Stimulated activated CD8-positive, alpha-beta memory T cell treated with anti-CD3 and anti-CD28 coated beads, Interleukin-12 subunit alpha, Interleukin-12 subunit beta, amount 100 ng/mL, for 4 hours (primary cell): ENCODE measurements around the gene GLTP.
"Not testable (repeated sequence)": the region's sequence is repeated elsewhere in the genome, so short reads cannot be mapped to it uniquely, and the experiment has no call there.

Experiments used
- DNase-seq: peaks from one replicate; pipeline ENCODE4 v3.0.0-alpha.2; 2020; ENCODE audit warnings: low read depth

The GLTP gene

GRCh38 chr12:109880043-109880931 lies at the start of gene GLTP:
Gene GLTP (minus strand): TSS chr12:109880541. CDS start chr12:109880374, 167 bp downstream.
- DNase-seq = peak; percentile 88

DNA sequence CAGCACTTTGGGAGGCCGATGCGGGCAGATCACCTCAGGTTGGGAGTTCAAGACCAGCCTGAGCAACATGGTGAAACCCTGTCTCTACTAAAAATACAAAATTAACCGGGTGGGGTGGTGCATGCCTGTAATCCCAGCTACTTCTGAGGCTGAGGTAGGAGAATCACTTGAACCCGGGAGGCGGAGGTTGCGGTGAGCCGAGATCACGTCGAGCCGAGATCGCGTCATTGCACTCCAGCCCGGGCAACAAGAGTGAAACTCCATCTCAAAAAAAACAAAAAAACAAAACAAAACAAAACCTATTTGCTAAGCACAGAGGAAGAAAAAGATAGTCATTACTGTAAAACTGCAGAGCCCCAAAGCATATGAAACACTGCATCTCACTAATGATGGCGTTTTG lies 49.0 kb upstream of the GLTP start:
- not testable (repeated sequence) for DNase-seq

DNA sequence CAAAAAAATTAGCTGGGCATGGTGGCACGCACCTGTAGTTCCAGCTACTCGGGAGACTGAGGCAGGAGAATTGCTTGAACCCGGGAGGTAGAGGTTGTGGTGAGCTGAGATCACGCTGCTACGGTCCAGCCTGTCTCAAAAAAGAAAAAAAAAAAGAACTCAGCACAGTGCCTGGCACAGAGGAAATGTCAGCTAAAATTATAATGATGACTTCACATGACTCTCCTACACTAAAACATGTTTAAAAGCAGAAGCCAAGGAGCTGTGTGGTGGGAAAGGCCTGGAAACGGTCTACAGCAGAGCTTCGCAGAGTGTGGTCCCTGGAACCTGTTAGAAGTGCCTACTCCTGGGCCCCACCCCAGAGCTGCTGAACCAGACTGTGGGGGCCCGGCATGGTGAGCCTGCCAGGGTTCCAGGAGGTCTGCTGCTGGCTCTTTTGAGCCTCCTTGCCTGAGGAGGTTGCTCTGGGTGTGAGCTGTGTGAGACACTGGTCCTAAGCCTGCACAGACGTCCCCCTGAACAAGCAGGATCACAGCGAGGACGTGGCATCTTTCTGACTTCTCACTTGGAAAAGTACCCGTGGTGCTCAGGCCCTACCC lies 47.8 kb upstream of the GLTP start:
- no peak for DNase-seq

DNA sequence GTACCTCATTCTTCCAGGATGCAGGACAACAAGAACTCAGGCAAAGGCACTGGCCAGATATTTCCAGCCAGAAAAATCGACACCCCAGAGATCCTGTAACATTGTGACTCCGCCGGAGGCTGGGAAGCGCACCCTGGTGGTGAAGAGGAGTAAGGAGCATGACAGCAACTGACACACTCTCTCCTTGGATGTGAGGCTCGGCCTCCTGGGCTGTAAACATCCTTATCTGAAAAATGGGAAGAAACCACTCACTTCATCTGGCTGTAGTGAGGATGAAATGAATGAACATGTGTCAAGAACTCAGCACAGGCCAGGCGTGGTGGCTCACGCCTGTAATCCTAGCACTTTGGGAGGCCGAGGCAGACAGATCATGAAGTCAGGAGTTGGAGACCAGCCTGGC lies 47.3 kb upstream of the GLTP start:
- no peak for DNase-seq

- no peak for DNase-seq
Observed at GRCh38 chr12:109926488-109927210, 46.3 kb upstream of the GLTP start.

- DNase-seq = no peak
Observed at GRCh38 chr12:109926016-109926415, 45.7 kb upstream of the GLTP start.

DNA sequence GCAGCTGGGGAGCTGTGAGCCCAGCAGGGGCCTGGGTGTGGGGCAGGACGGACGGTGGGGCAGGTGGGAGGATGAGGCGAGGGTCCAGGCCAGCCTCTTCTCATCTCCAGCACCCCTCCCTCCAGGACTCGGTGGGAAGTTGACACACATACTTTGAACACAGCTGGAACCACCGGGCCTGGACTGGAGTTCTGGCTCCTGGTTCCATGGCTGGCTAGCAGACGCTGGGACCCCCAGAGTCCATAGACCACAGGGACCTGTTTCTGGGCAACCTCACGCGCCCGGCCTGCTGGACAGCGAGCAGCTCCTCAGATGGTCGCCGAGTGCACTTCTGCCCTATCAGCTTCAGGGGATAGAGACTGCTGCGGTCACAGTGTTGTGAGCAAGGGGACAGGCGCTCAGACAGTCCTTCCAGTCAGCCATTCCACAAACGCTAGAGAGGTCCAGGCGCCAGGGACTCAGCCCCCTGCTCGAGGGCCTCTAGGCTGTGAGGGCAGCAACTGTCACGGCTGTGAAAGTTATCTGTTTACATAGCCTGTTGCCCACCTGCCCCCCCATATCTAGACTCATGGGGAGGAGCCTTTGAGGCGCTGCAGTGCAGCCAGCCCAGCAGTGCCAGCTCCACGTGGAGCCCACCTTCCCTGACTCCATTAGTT lies 45.0 kb upstream of the GLTP start:
- DNase-seq = no peak

DNA sequence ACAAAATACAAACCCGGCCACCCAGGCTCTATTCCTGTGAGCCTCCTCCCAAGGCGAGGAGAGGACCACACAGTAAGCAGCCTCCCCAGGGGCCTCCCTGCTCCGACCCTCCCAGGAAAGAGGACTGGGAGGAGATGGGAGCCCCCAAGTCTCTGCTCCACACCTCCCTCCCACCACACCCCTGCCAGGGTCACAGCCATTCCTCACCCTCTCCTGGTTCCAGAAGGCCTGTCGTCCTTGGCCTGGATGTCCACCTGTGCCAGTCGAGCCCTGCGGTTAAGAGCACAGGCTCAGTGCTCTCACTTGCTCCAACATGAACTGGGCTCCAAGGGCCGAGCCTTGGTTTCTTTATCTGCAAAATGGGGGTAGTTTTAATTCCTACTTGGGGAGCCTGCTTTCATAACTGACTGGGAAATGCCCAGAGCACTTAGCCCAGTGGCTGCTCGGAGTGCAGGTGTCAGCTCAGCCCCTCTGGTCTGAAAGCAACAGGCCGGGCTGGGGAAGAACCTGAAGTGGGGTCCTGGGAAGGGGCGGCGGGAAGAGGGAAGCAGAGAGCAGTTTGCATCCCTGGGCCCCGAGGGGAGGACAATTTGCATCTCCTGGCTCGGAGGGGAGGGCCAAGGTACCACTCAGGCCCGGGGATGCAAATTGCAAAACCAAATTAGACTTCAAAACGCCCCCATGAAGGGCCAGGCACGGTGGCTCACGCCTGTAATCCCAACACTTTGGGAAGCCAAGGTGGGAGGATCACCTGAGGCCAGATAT lies 43.3 kb upstream of the GLTP start:
- DNase-seq = no peak

DNA sequence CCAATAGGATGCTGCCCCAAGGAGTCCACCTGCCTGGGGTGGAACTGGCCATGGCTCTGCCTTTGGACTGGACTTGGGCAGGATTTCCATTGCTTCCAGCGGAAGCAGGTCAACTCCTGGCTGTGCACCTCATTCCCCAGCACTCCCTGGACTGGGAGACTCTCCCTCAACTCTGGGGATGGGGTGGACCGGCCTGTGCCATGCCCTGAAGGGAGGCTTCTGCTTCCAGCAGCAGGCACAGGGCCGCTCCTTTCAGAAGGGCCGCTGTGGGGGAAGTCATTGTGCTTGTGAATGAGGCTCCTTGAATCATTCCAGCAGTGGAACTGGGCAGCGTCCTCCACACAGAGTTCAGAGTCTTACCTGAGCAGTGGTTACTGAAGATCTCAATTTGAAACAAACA lies 42.7 kb upstream of the GLTP start:
- no peak for DNase-seq

GRCh38 chr12:109921982-109922381 lies 41.6 kb upstream of the GLTP start:
- DNase-seq = no peak

- no peak for DNase-seq
Observed at GRCh38 chr12:109920261-109920780, 40.0 kb upstream of the GLTP start.

DNA sequence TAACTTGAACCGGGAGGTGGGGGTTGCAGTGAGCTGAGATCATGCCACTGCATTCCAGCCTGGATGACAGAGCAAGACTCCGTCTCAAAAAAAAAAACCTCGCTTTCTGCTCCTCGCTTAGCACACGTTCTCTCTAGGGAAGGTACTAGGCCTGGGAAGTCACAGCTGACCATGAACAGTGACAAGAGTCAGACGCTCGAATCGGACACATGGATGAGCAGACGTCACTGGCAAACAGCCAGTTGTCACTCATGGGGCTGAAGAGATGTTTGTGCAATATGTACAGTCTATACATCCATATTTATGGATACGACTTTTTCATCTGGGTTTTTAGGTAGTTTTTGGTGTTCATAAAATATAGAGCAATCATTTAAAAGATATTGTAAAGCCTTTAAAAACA lies 39.1 kb upstream of the GLTP start:
- no peak for DNase-seq

DNA sequence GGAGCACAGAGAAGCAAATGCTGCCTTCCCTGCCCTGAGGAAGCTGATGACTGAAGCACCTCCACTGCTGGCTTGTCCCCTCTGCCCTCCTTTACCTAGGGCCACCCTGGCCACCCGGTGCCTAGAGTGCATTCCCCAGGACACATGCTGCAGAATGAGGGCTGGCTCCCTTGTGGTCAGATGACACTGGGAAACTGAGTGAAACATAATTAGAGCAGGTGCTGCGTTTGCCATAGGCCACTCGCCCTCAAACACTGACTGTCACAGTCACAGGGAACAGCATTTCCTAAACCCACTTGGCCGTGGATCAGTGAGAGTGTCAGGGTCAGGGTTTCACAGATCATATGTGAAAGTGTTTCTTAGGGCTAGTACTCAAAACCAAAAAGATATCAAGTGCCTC lies 35.7 kb upstream of the GLTP start:
- no peak for DNase-seq

DNA sequence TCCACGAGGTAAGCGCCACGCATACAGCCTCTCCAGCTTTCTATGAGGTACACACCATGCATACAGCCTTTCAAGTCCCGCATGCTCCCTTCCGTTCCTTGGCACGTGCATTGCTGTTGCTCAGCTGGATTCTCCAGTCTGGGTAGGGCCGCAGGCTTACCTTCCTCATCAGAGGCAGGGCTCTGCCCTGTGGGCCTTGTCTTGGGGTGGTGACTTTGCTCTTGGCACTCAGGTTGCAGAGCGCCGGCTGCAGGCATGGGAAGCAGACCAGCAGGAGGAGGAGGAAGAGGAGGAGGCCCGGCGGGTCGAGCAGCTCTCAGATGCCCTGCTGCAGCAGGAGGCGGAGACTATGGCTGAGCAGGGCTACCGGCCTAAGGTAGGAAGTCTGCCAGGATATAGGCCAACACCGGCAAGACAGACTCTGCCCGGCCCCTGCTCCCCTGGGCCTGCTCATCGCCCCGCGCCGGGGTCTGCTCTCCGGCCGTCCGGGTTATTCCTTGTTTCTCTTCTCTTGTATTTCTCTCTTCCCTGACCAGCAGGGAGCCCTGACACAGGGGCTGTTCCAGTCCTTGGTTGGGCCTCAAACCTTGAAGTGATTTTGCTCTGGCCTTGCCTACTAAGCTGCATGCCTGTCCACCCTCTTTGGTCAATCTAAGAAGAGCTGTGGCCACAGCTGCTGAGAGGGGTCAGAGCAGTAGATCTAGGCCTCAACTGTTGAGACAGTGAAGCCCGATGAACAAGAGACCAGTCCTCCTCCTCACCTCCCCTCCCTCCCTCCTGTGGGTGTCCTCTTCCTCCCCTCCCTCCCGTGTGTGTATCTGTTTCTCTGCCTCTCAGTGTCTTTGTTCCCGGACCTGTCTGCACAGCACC lies 35.1 kb upstream of the GLTP start:
- DNase-seq = no peak

DNA sequence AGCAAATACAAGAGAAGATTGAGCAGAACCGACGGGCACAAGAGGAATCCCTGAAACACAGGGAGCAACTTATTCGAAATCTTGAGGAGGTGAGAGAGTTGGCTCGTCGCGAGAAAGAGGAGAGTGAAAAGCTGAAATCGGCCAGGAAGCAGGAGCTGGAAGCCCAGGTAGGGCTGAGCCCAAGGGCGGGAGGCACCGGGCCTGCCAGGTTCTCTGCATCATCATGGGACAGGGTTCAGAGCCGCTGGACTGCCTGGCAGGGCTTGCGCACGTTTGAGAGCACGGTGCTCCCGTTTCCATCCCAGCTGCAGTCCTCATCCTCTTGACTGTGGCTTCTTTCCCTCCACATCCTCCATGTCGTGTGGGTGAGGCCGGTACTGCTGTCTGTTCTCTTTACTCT lies 34.1 kb upstream of the GLTP start:
- DNase-seq = no peak

DNA sequence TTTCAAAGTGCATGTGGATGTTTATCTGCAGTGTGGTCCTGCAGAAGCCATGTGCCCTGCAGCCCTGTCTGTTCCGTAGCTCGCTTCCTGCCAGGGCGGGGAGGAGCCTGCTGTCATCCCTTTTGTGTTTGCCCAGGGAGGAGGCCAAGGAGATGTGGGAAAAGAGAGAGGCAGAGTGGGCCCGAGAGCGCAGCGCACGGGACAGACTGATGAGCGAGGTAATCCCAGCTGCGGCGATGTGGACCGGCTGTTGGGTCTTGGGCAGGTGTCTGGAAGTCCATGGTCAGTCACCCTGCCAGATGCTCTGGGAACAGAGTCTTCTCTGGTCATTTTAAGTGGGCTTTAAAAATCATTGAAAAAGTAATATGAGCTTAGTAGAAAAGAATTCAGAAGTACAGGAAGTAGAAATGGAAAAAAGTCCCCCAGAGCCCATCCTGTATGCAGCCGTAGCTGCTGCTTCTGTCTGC lies 32.5 kb upstream of the GLTP start:
- no peak for DNase-seq

DNA sequence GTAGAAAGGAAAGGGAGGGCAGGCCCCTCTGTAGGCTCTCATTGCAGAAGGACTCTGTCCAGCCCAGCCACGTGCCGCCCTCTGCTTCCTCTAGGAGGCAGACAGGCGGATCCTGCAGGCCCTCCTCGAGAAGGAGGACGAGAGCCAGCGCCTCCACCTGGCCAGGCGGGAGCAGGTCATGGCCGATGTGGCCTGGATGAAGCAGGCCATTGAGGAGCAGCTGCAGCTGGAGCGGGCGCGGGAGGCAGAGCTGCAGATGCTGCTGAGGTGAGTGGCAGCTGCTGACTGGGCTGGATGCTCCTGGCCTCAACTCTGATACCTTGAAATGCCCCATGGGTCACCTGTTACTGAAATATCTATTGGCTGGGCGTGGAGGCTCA lies 30.6 kb upstream of the GLTP start:
- no peak for DNase-seq

DNA sequence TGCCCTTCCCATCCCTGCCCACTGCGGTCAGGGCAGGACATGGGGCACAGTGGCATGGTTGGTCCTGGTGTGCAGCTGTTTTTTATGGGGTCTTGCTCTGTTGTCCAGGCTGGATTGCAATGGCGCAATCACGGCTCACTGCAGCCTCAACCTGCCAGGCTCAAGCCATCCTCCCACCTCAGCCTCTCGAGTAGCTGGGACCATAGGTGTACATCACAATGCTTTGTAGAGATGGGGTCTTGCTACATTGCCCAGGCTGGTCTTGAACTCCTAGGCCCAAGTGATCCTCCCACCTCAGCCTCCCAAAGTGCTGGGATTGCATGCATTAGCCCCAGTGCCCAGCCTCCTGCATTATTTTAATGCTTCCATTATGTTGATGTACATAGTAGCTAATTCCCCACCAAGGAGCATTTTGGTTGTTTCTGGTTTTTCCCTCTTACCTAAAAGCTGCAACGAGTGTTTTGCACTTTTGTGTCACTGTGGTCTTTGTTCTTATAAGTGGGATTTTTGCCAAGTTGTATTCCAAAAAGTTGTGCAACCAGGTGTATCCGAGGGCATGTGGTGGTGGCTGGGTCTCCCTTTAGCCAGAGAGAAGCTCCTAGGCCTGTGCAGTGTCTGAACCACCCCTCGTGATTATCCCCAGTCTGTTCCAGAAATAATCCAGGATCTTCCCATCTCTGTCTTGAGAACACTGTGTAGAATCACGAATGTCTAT lies 30.1 kb upstream of the GLTP start:
- no peak for DNase-seq

DNA sequence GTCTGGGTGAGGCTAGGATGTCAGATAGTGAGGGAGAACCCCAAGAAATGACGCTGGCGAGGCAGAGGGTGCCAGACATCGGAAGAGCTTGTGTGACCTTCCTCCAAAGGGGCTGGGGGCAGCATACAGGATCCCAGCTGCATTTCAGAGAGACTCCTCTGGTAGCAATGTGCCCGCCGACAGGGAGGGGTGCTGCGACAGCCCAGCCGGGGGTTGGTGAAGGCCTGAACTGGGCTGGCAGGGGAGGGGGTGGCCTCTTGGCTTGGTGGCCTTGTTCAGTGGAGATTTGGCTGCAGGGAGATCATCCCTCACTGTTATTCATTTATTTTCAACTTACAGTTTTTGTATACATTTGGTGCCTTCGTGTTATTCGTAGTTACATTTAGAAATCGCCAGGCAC lies 25.0 kb upstream of the GLTP start:
- no peak for DNase-seq
